GM12892 (cell line): ENCODE data around the gene PPY.

ENCODE experiments used
- POLR2A ChIP-seq: IDR thresholded peaks from 2 replicates; pipeline ENCODE4 v1.6.1; 2011; ENCODE audit warnings: low read depth, low read length, control low read depth
- POLR2AphosphoS5 ChIP-seq: IDR thresholded peaks from 2 replicates; pipeline ENCODE4 v1.6.1; 2011; ENCODE audit warnings: low read depth, low read length, control low read depth
- TAF1 ChIP-seq: IDR thresholded peaks from 2 replicates; pipeline ENCODE4 v1.6.1; 2011; ENCODE audit warnings: low read depth, mild to moderate bottlenecking, control low read depth, low read length, borderline replicate concordance

- TF ChIP-seq POLR2AphosphoS5 (no peak), POLR2A (no peak), TAF1 (no peak)
Observed at GRCh38 chr17:43901861-43902589, 40.3 kb downstream of the PPY start.
